ENCODE measurements around the gene AFG1L. TPM values are rescaled to one million over a fixed set of nuclear protein-coding genes. Genes with fewer than 3 reads are reported as not detected.
"Not testable (repeated sequence)": the region's sequence is repeated elsewhere in the genome, so short reads cannot be mapped to it uniquely, and the experiment has no call there.

Gene AFG1L
- total RNA-seq, 1 experiment from 2014 or later: 6.3 TPM

DNA sequence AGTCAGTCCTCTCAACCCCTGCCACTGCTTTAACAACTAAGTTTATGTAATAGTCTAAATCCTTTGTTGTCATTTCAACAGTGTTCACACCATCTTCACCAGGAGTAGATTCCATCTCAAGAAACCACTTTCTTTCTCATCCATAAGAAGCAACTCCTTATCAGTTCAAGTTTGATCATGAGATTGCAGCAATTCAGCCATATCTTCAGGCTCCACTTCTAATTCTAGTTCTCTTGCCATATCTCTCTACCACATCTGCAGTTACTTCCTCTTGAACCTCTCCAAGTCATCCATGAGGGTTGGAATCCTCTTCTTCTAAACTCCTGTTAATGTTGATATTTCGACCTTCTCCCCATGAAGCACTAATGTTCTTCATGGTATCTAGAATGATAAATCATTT, 208.0 kb downstream of the AFG1L start:
- Histone ChIP-seq H3K27me3 (no peaks in the 10 kb centered on the region), H3K4me3 (no peak overlapping the region), H3K4me1 (no peaks in the 10 kb centered on the region), H3K9me3 (replicated peaks) (no peaks in the 10 kb centered on the region), H3K27ac (no peak overlapping the region), H3K36me3 (no peaks in the 10 kb centered on the region)
- DNase-seq: no peak

GRCh38 chr6:108507316-108507715, 212.5 kb downstream of the AFG1L start:
- DNase-seq: no peak
- Histone ChIP-seq H3K4me3 (no peak overlapping the region), H3K36me3 (no peaks in the 10 kb centered on the region), H3K4me1 (no peaks in the 10 kb centered on the region), H3K27me3 (no peaks in the 10 kb centered on the region), H3K27ac (no peak overlapping the region), H3K9me3 (replicated peaks) (no peaks in the 10 kb centered on the region)

DNA sequence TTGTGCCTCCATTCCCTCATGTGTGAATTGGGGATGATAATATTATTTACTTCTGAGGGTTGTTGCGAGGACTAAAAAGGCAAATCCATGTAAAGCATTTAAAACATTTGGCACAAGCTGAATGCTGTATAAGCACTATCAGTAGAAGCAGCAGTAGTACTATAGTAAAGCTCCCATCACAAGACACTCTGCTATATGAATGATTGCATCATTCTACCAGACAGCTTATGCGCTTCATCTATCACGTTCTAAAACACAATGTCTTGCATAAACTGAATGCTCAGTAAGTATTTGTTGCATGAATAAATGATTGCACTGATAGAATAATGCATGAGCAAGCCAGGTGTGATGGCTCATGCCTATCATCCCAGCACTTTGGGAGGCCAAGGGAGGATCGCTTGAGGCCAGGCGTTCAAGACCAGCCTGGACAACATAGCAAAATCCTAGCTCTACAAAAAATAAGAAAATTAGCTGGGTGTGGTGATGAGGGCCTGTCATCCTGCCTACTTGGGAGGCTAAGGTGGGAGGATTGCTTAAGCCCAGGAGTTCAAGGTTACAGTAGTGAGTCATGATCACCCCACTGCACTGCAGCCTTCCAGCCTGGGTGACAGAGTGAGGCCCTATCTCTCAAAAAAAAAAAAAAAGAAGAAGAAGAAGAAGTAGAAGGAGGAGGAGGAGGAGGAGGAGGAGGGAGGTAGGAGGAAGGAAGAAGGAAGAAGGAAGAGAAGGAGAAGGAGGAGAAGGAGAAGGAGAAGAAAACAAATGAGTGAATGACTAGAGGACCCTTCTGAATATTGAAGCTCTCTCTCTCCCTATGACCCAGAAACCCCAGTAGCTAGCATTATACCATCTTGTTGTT, 215.8 kb downstream of the AFG1L start:
- DNase-seq: no peak

DNA sequence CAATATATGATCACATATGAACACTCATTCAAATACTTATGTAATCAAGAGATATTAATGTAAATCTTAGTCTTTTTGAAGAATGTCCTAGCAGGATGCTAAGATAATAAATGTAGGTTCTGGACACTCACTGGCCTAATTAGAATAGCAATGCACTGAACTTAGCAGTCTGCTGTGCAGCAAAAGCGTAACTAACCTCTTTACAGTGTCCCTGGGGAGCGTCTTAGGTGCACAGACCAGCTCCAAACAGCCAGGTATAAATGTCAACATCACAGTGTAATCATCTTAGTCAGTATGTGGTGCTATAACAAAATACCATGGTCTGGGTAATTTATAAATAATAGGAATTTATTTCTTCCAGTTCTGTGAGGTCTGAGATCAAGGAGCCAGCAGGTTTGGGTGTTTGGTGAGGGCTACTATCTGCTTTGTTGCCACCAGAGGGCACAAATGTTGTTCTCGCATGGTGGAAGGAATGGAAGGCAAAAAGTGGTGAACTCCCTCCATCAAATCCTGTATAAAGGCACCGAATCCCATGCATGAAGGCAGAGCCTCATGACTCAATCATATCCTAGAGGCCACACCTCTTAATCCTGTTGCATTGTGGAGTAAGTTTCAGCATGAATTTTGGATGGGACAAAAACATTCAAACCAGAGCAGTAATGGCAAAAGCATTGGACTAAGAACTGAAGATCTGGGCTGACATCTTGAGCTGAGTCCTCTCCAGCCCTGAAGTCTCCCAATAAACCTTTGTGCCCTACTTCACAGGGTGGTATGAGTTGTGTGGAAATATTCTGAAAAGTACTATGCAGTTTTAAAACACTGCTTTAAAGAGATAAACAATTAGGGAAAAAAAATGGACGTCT, 224.1 kb downstream of the AFG1L start:
- DNase-seq: peak in 1 of 2 experiments; percentile 49
- H3K27ac ChIP-seq: no peak overlapping the region
- no peaks in the 10 kb centered on the region for H3K4me1 ChIP-seq
- 0 out of 2 replicates have a peak, but pooled peaks cover 4% of the 10 kb centered on the region for H3K9me3 ChIP-seq (replicated peaks)
- H3K27me3 ChIP-seq: no peaks in the 10 kb centered on the region
- H3K36me3 ChIP-seq: no peaks in the 10 kb centered on the region
- no peak overlapping the region for H3K4me3 ChIP-seq

More for the DNA sequence above, 215.8 kb downstream of the AFG1L start:
- no peaks in the 10 kb centered on the region for H3K9me3 ChIP-seq (replicated peaks)
- no peaks in the 10 kb centered on the region for H3K36me3 ChIP-seq
- H3K4me3 ChIP-seq: no peak overlapping the region
- no peaks in the 10 kb centered on the region for H3K4me1 ChIP-seq
- no peak overlapping the region for H3K27ac ChIP-seq
- no peaks in the 10 kb centered on the region for H3K27me3 ChIP-seq

GRCh38 chr6:108521616-108522107, 226.8 kb downstream of the AFG1L start:
- DNase-seq: no peak
- Histone ChIP-seq H3K36me3 (no peaks in the 10 kb centered on the region), H3K4me1 (no peaks in the 10 kb centered on the region), H3K4me3 (no peak overlapping the region), H3K9me3 (replicated peaks) (0 out of 2 replicates have a peak, but pooled peaks cover 4% of the 10 kb centered on the region), H3K27ac (no peak overlapping the region), H3K27me3 (no peaks in the 10 kb centered on the region)

GRCh38 chr6:108523697-108524096, 228.8 kb downstream of the AFG1L start:
- no peaks in the 10 kb centered on the region for H3K27me3 ChIP-seq
- no peak overlapping the region for H3K27ac ChIP-seq
- H3K4me1 ChIP-seq: no peaks in the 10 kb centered on the region
- no peaks in the 10 kb centered on the region for H3K36me3 ChIP-seq
- no peak overlapping the region for H3K4me3 ChIP-seq
- no peak for DNase-seq
- H3K9me3 ChIP-seq (replicated peaks): no peaks in the 10 kb centered on the region

DNA sequence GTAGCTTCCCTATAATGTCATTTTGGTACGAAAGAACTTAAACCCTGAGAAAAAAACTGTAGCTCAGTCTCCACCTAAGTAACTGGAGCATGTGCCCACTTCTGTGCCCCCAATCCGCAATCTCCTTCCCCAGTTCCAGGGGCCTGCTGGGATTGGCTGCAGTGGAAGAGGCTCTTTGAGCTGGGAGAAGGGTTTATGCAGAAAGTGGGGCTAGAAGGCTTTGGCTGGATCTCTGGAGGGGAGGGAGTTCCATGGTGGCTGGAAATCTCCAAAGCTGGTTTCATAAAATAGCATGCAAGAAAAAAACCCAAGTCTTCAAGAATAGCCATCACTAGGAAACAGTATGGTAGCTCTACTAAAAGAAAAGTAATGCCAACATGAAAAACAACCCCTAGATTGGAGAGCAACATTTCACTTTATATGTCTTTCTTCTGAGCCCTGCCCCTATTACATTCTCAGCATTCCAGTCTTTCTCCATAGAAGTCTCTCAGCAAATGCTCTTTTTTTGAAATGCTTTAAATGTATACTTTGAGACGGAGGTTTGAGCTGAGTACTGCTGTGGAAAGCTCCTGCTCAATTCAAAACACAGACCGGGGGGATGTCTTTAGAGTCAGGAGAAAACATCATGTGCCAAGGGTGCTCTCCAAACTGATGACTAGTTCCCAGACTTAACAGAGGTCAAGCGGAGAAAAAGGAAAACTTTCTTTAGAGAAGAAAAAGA, 229.8 kb downstream of the AFG1L start:
- H3K4me3 ChIP-seq: no peak overlapping the region
- no peaks in the 10 kb centered on the region for H3K27me3 ChIP-seq
- no peaks in the 10 kb centered on the region for H3K9me3 ChIP-seq (replicated peaks)
- DNase-seq: no peak
- no peaks in the 10 kb centered on the region for H3K4me1 ChIP-seq
- no peak overlapping the region for H3K27ac ChIP-seq
- no peaks in the 10 kb centered on the region for H3K36me3 ChIP-seq

DNA sequence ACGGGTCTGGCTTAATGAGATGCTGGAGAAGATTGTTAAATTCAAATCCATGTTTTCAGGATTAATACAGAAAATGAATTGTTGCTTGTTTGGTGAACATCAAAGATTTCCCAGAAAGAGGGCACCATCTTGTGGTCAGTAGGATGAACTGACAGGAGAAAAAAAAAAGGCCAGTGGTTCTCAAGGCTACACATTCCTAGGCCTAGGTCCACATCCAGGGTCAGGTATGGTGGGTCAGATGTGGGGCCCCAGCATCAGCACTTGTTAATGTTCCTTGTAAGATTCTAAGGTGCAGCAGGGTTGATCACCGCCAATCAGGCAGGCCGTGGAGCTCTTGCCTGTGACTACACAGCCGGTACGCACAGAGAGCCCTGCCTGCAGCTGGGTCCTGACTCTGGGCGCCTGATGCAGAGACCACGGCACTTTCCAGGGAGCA, 231.9 kb downstream of the AFG1L start:
- Histone ChIP-seq H3K27ac (no peak overlapping the region), H3K4me3 (no peak overlapping the region), H3K27me3 (no peaks in the 10 kb centered on the region), H3K4me1 (no peaks in the 10 kb centered on the region), H3K36me3 (no peaks in the 10 kb centered on the region), H3K9me3 (replicated peaks) (no peaks in the 10 kb centered on the region)
- DNase-seq: peak in 1 of 2 experiments; percentile 67

GRCh38 chr6:108528878-108529277, 234.0 kb downstream of the AFG1L start:
- Histone ChIP-seq H3K4me1 (no peaks in the 10 kb centered on the region), H3K27me3 (no peaks in the 10 kb centered on the region), H3K36me3 (no peaks in the 10 kb centered on the region), H3K9me3 (replicated peaks) (no peaks in the 10 kb centered on the region), H3K27ac (no peak overlapping the region), H3K4me3 (no peak overlapping the region)
- no peak for DNase-seq

DNA sequence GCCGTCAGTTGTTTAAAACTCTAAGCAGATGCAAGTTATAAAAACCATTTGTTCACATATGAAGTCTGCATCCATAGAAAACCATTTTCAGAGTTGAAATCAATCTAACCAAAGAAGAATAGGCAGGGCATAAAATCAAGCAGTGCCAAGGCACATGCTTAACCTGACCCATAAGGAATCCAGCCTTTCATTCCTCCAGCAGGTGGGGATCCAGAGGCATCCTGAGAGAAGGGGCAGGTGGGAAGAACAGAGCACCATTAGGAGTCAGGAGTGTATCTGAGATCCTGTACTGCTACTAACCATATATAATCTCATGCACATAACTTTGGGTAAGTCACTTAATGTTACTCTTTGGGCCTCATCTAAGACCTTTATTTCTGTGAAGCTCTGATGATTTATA, 236.5 kb downstream of the AFG1L start:
- Histone ChIP-seq H3K27ac (no peak overlapping the region), H3K27me3 (no peaks in the 10 kb centered on the region), H3K9me3 (replicated peaks) (no peaks in the 10 kb centered on the region), H3K36me3 (no peaks in the 10 kb centered on the region), H3K4me3 (no peak overlapping the region), H3K4me1 (no peaks in the 10 kb centered on the region)
- no peak for DNase-seq

DNA sequence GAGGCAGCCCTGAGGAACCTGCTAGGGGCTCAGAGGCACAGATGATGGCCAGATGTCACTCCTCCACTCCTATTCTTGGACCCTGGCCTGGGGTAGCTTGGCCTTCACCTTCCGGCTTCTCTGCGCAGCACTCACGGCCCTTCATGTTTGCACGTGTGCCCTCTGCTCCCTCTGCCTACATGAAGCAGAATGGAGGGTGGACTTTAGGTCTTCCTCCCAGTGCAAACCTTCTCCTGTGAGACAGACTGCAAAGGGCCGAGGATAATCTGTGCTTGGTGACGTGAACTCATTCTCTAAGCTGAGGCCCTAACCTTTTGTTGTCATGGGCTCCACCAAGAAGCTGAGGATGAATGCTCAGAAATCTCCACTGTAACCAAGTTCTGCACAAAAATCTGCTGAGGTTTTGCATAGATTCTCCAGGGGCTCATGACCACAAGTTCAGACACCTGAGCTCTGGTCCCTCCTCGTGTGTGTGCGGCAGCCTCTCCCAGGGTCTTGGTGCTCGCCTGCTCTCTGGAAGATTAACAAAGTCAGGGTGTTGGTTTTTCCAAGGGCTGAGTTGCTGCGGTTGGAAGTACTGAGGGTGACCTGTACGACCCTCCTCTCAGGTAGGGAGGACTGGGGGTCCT, 240.4 kb downstream of the AFG1L start:
- H3K4me1 ChIP-seq: no peaks in the 10 kb centered on the region
- DNase-seq: no peak
- no peaks in the 10 kb centered on the region for H3K9me3 ChIP-seq (replicated peaks)
- H3K4me3 ChIP-seq: no peak overlapping the region
- H3K27ac ChIP-seq: no peak overlapping the region
- no peaks in the 10 kb centered on the region for H3K27me3 ChIP-seq
- H3K36me3 ChIP-seq: no peaks in the 10 kb centered on the region

GRCh38 chr6:108535920-108536535, 241.2 kb downstream of the AFG1L start:
- H3K36me3 ChIP-seq; H3K4me1 ChIP-seq; H3K27ac ChIP-seq; H3K9me3 ChIP-seq (replicated peaks); H3K4me3 ChIP-seq; H3K27me3 ChIP-seq; DNase-seq: not testable (repeated sequence)

DNA sequence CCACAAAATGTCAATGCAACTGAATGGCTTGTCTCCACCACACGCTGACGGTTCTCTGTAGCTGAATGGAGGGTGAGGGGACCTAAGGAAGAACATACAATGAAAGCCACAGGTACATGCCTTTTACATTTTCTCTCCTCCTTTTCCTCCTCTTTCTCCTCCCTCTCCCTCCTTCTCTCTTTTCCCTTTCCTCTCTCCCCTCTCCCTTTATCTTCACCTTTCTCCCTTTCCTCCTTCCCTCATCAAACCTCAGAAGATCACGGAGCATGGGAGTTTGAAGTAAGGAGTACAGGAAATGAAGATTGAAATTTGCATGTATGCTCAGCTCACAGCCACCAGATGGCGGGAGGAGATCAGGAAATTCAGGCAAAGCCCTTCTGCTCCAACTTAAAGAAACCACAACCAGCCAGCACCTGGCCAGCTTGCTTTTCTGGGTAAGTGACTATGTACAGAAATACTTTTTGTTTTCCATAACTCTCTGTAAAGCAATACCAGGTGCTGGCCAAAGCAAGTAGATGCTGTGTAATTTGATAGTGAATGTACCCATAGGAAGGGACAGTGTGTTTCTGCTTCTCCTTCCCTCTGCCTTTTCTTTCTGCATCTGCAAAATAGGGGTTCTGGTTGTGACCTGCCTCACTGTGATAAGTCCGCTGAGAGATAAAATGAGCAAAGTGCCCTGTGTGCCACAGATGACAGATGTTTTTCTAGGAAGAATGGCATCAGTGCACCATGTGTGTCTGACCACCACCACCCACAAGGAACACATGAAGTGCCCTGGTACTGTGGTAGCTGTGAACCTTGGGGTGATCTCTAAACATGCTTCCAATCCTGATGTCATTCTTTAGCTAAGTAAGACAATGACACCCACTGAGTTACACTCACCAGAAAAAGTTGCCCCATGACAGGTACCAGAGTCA, 247.2 kb downstream of the AFG1L start:
- H3K36me3 ChIP-seq: no peaks in the 10 kb centered on the region
- no peaks in the 10 kb centered on the region for H3K27me3 ChIP-seq
- no peak overlapping the region for H3K27ac ChIP-seq
- no peaks in the 10 kb centered on the region for H3K9me3 ChIP-seq (replicated peaks)
- H3K4me3 ChIP-seq: no peak overlapping the region
- peak; percentile 69 to 87 for DNase-seq
- H3K4me1 ChIP-seq: peaks cover 4% of the 10 kb centered on the region; the same call in 1 of the 2 replicates
